ENCODE results near the gene CFHR5.

DNA sequence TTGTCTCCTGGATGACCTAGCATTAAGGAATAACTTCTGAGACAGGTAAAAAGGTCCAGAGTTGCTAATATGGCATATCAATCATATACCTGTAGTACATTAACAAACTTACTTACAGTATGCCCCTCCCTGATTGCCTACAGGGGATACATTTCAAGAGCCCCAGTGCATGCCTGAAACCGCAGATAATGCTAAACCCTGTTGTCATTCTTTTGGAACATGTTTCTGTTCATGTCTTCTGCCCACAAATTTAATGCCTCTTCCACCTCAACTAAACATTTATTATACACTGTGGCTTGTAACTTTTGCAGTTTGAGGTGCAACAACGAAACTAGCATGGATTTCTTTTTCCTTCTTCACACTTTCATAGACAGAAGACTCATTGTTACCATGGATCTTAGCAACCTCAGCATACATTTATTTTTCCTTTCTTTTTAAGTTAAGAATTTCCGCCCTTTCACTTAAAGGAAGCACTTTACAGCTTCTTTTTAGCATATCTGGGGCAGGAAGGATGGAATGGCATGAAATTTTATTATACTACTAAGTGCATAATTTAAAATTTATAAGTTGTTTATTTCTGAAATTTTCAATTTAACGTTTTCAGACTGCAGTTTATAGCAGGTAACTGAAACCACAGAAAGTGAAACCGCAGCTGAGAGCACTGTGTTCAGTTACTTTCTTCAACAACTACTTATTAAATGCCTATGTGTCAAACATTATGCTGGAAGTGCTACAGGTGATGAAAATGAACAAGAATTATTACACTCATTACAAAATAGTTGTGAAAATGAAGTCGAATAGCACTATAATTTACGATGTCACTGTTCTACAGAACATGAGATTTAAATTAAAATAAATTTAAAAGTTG is 64.4 kb downstream of the CFHR5 start:
- TF ChIP-seq, protein P1, sequence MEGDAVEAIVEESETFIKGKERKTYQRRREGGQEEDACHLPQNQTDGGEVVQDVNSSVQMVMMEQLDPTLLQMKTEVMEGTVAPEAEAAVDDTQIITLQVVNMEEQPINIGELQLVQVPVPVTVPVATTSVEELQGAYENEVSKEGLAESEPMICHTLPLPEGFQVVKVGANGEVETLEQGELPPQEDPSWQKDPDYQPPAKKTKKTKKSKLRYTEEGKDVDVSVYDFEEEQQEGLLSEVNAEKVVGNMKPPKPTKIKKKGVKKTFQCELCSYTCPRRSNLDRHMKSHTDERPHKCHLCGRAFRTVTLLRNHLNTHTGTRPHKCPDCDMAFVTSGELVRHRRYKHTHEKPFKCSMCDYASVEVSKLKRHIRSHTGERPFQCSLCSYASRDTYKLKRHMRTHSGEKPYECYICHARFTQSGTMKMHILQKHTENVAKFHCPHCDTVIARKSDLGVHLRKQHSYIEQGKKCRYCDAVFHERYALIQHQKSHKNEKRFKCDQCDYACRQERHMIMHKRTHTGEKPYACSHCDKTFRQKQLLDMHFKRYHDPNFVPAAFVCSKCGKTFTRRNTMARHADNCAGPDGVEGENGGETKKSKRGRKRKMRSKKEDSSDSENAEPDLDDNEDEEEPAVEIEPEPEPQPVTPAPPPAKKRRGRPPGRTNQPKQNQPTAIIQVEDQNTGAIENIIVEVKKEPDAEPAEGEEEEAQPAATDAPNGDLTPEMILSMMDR (conservative IDR thresholded peaks at IDR 0.05), result no peak
- TF ChIP-seq ZFX (IDR thresholded peaks at IDR 0.05), result no peak

Data from C4-2B (cell line).